Small intestine (tissue), 7 donors: ENCODE results near the gene MT1F. TPM values are rescaled to one million over a fixed set of nuclear protein-coding genes. Genes with fewer than 3 reads are reported as not detected.
"Not testable (repeated sequence)": the region's sequence is repeated elsewhere in the genome, so short reads cannot be mapped to it uniquely, and the experiment has no call there.

Experiments used
- DNase-seq, 2 donors: peaks; one replicate each; pipeline versions ENCODE4 v3.0.0 to v3.0.0-alpha.2; 2013
- FAIRE-seq: peaks from 2 replicates; lab custom pipeline; 2012; peaks lifted over from hg19 to GRCh38; lab: Jason Lieb, UNC
- H3K27ac ChIP-seq, 3 donors: one replicate each; pipeline ENCODE4 v1.5.1; 2013; ENCODE audit warnings: low read length in 2 of 3, mild to moderate bottlenecking in 2 of 3, control low read depth in 1 of 3, inconsistent platforms in 1 of 3, low read depth in 1 of 3, moderate library complexity in 1 of 3
- H3K27me3 ChIP-seq, 3 donors: one replicate each; pipeline ENCODE4 v1.6.1; 2013; ENCODE audit warnings: low read length in 3 of 3, inconsistent platforms in 1 of 3; ENCODE audit not compliant: control insufficient read depth in 3 of 3, insufficient read depth in 3 of 3
- H3K36me3 ChIP-seq, 3 donors: one replicate each; pipeline ENCODE4 v1.6.1; 2013; ENCODE audit warnings: low read length in 3 of 3, inconsistent platforms in 1 of 3, low read depth in 1 of 3, mild to moderate bottlenecking in 1 of 3, moderate library complexity in 1 of 3; ENCODE audit not compliant: control insufficient read depth in 3 of 3, insufficient read depth in 2 of 3
- H3K4me1 ChIP-seq, 3 donors: one replicate each; pipeline ENCODE4 v1.6.1; 2013; ENCODE audit warnings: low read length in 2 of 3, inconsistent platforms in 1 of 3, low read depth in 1 of 3, mild to moderate bottlenecking in 1 of 3, moderate library complexity in 1 of 3; ENCODE audit not compliant: control insufficient read depth in 3 of 3, insufficient read depth in 2 of 3
- H3K4me3 ChIP-seq, 3 donors: one replicate each; pipeline ENCODE4 v1.5.1; 2013; ENCODE audit warnings: low read length in 3 of 3, control low read depth in 1 of 3, inconsistent platforms in 1 of 3, low read depth in 1 of 3, mild to moderate bottlenecking in 1 of 3, moderate library complexity in 1 of 3
- H3K9me3 ChIP-seq, 2 donors: one replicate each; pipeline ENCODE4 v1.6.1; 2013; ENCODE audit warnings: low read depth in 1 of 2, low read length in 1 of 2; ENCODE audit not compliant: control insufficient read depth in 2 of 2, insufficient read depth in 1 of 2
- WGBS, 3 donors: extraction: QIAGEN DNeasy Blood & Tissue Kit; methylation state at CpG; one replicate each; pipeline ENCODE4 v1.1.7; 2013; 5-methylcytosine and 5-hydroxymethylcytosine counted together
- polyA plus RNA-seq, 4 donors: library from polyadenylated mRNA; stranded (reverse) in 3 of 4; unstranded in 1 of 4; fragments of 200-250 nt in 3 of 4; fragments of 120-200 nt in 1 of 4; gene quantifications; one replicate each; pipeline versions ENCODE4 v1.2.1 to v1.2.3, GENCODE V29; 2013
- donor health status: healthy with polysubstance abuse.
- donor health status: control.
- donor health status: control.
- donor health status: Bipolar disorder and iron deficiency.
- donor health status: healthy.

Gene MT1F
- polyA plus RNA-seq, 4 donors, result 13.4 to 189 (median 29.1) TPM

DNA sequence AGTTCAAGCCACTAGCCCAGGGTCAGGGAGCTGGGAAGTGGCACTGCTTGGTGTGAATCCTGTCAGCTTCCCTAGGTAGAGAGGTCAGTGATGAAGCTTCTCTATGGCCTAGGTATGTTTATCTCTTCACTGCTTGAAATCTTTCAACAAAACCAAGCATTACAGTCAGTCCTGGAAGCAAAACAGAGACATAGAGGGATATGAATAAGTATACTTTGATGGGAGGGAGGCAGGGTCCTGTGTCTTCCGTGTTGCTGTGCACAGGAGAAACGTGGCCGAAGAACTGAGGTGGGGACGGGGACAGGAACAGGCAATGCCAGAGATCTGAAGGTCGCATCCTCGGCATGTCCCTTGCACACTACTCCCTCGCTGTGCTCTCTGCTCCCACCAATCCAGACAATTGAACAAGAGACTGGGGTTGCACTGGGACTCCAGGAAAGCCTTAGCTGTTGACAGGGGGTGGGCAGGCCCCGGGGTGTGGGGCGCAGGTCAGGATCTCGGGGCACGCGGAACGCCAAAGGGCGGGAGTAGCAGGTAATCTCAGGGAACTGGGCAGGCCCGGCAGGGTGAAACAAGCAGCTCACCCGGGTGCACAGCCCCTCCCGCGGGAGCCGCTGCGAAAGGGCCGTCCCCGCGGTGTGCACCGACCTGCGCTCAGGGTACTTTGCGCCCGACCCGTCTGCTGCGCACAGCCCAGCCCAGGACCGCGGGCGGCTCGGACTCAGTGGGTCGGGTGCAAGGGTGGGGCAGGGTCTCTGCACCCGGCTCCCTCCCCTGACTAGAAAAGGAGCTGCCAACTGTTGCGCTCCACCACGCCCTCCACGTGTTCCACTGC lies 11.5 kb downstream of the MT1F start, which contains the start of gene MT1H:
Gene MT1H, plus strand, starts transcription at position 810 of the 835 bp plus-strand sequence. CDS start 71 bp downstream, outside the sequence.
- H3K27ac ChIP-seq, result peak within 1 kb of the TSS in 1 of 3 donors; percentile 89
- H3K36me3 ChIP-seq, result peaks cover 0 to 8% (median 0%) of the 10 kb centered on the region in 3 donors
- H3K4me1 ChIP-seq, result peaks cover 0 to 21% (median 0%) of the 10 kb centered on the region in 3 donors
- 8 to 12% (median 11%) methylated on average over 35 to 38 of the region's 38 CpGs for WGBS, 3 donors
- peaks cover 0 to 47% (median 19%) of the 10 kb centered on the region in 3 donors for H3K27me3 ChIP-seq
- no peaks in the 10 kb centered on the region for H3K9me3 ChIP-seq
- DNase-seq (peak; percentile 66 to 87), FAIRE-seq (no peak)
- H3K4me3 ChIP-seq, result peak within 1 kb of the TSS in 1 of 3 donors; percentile 41

DNA sequence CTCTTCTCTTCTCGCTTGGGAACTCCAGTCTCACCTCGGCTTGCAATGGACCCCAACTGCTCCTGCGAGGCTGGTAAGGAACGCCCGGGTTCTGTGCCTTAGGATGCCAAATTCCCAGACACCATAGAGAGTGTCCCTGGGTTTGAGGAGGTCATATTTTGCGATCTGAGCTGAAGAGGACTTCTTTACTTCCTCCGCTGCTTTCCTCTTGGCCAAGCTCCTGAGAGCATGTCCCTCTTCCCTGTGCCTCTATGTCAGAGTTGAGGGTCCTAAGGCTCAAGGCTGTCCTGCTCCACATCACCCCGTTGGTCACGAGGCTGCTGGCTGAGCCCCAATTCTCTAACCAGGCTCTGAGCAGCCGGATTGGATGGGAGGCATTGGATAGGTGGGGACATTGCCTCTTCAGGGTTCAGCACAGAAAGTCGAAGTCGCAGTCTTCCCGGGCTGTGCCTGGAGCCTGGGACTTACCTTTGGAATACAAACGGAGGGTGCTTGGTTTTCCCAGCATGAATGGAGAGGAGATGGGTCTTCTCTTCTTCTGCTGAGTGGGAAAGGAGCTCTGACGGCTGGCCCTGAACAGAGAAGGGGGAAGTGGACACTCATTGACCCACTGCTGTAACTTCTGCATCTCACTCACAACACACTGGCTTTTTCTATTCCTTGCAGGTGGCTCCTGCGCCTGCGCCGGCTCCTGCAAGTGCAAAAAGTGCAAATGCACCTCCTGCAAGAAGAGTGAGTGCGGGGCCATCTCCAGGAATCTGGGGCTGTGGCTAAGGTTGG lies 12.3 kb downstream of the MT1F start:
- H3K36me3 ChIP-seq, result peaks cover 0 to 8% (median 0%) of the 10 kb centered on the region in 3 donors
- DNase-seq (no peak), FAIRE-seq (no peak)
- 20 to 26% (median 22%) methylated on average over 17 to 19 of the region's 19 CpGs for WGBS, 3 donors
- H3K27me3 ChIP-seq, result peaks cover 0 to 46% (median 19%) of the 10 kb centered on the region in 3 donors
- peaks cover 0 to 21% (median 0%) of the 10 kb centered on the region in 3 donors for H3K4me1 ChIP-seq
- H3K9me3 ChIP-seq, result no peaks in the 10 kb centered on the region
- peak overlapping the region in 1 of 3 donors; percentile 41 for H3K4me3 ChIP-seq
- H3K27ac ChIP-seq, result peak overlapping the region in 1 of 3 donors; percentile 89

DNA sequence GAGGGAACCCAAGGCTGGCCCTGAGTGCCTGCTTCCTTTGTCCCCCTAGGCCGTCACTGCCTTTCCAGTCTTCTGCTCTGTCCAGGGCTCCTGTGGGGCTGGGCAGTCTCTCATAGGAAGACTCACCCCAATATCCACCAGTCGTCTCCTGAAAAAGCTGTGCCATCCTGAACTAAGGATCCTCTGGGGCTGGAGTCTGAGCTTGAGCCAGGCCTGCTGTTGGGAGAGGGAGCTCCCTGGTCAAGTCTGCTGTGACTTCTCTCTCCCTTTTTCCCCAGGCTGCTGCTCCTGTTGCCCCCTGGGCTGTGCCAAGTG lies 12.8 kb downstream of the MT1F start:
- Histone ChIP-seq H3K27ac (no peak overlapping the region), H3K4me3 (peak overlapping the region in 1 of 3 donors; percentile 41)
- no peak for FAIRE-seq

DNA sequence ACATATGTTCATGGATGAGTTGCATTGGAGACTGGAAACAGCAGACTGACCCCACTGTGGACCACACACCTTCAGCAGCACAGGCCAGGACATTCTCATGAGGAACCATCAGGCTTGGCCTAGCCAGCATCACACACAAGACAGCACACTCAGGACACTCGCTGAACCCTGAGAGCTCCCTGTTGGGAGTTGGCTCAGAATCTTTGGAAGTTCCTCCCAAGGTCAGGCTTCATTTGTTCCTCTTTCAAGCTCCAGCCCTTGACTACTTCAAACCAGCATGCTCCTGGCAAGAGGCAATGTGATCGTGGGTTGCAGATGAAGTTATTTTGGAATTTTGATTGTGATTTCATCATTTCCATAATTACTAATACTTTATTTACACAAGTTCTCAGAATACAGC lies 13.9 kb downstream of the MT1F start:
- FAIRE-seq, DNase-seq, H3K36me3 ChIP-seq, H3K4me3 ChIP-seq, H3K9me3 ChIP-seq, H3K27ac ChIP-seq: not testable (repeated sequence)
- Histone ChIP-seq H3K4me1 (peaks cover 0 to 21% (median 0%) of the 10 kb centered on the region in 3 donors), H3K27me3 (peaks cover 0 to 54% (median 19%) of the 10 kb centered on the region in 3 donors)
- WGBS, 3 donors, result 72 to 73% (median 72%) methylated on average over 2 of the region's 2 CpGs

More for the DNA sequence above, 12.8 kb downstream of the MT1F start:
- Histone ChIP-seq H3K9me3 (no peaks in the 10 kb centered on the region), H3K27me3 (peaks cover 0 to 51% (median 19%) of the 10 kb centered on the region in 3 donors), H3K4me1 (peaks cover 0 to 21% (median 0%) of the 10 kb centered on the region in 3 donors), H3K36me3 (peaks cover 0 to 8% (median 0%) of the 10 kb centered on the region in 3 donors)
- 67 to 77% (median 69%) methylated on average over 2 of the region's 2 CpGs for WGBS, 3 donors
- no peak for DNase-seq

DNA sequence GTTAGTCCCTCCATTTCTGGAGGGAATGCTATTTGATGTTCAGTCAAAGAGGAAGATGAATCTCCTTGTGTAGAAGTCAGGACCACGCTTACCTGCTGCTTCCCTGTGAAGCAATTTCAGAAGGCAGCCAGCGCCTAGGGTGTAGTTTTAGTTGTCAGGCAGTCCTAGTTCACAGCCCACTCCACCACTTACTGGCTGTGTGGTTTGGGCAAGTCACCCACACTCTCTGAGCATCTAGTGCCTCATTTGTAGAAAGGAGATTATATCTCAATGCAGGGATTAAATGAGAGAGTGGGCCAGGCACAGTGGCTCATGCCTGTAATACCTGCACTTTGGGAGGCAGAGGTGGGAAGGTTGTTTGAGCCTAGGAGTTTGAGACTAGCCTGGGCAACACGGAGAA lies 14.4 kb downstream of the MT1F start:
- Histone ChIP-seq H3K27me3 (peaks cover 0 to 49% (median 19%) of the 10 kb centered on the region in 3 donors), H3K4me1 (peaks cover 0 to 21% (median 0%) of the 10 kb centered on the region in 3 donors)
- H3K36me3 ChIP-seq, H3K9me3 ChIP-seq, FAIRE-seq, DNase-seq, H3K4me3 ChIP-seq, H3K27ac ChIP-seq: not testable (repeated sequence)
- WGBS, 3 donors, result 86 to 95% (median 89%) methylated on average over 3 of the region's 3 CpGs

DNA sequence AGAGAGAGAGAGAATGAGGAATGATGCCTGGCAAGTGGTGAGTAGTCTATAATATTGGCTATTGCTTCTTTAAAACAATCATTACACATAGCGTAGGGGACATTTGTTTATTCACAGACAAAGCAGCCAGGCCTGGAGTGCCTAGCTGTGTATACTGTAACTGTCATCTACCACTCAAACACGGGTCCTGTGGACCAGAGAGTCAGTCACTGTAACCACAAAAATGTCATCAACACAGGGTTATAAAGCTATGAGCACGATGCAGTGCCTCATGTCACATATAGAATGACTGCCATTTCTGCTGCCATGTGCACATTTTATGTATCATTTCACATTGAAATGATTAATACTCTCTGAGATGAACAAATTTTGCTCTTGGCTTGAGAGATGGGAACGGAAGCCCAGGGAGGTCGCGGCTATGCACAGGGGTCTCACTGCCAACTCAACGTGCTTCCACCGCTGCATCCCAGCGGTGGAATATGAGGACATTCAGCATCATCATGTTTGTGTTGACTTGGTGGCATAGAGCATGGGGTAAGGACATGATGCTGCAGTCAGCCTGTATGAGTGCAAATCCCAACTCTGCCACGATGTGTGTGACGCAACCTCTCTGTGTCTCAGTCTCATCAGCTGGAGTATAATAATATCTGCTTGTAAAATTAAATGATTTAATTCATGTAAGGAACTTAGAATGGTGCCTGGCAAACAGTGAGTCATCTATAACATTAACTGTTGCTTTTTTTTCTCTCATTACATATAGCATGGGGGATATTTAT lies 15.2 kb downstream of the MT1F start:
- FAIRE-seq (no peak), DNase-seq (no peak)
- peaks cover 0 to 3% (median 0%) of the 10 kb centered on the region in 3 donors for H3K36me3 ChIP-seq
- 84 to 88% (median 86%) methylated on average over 11 of the region's 11 CpGs for WGBS, 3 donors
- no peak overlapping the region for H3K4me3 ChIP-seq
- peaks cover 0 to 21% (median 0%) of the 10 kb centered on the region in 3 donors for H3K4me1 ChIP-seq
- H3K27me3 ChIP-seq, result peaks cover 0 to 44% (median 19%) of the 10 kb centered on the region in 3 donors
- H3K9me3 ChIP-seq, result no peaks in the 10 kb centered on the region
- H3K27ac ChIP-seq, result no peak overlapping the region

DNA sequence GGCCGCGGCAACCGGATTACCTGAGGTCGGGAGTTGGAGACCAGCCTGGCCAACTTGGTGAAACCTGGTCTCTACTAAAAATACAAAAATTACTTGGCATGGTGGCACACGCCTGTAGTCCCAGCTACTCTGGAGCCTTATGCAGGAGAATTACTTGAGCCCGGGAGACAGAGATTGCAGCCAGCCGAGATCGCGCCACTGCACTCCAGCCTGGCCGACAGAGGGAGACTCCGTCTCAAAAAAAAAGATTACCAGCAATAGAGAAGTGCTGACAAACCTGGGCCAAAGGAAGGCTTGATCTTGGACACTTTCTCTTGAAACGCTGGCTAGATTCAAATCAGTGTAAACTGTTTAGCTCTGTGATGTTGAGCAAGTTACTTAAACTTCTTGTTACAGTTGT lies 16.2 kb downstream of the MT1F start:
- H3K36me3 ChIP-seq, result peaks cover 0 to 3% (median 0%) of the 10 kb centered on the region in 3 donors
- H3K4me1 ChIP-seq, result peaks cover 0 to 12% (median 0%) of the 10 kb centered on the region in 3 donors
- H3K9me3 ChIP-seq, result no peaks in the 10 kb centered on the region
- H3K27me3 ChIP-seq, result peaks cover 0 to 35% (median 14%) of the 10 kb centered on the region in 3 donors
- 31 to 43% (median 38%) methylated on average over 12 of the region's 12 CpGs for WGBS, 3 donors
- H3K4me3 ChIP-seq, result no peak overlapping the region
- peak; percentile 54 to 59 for DNase-seq
- H3K27ac ChIP-seq, result no peak overlapping the region
- no peak for FAIRE-seq
